Osteoblast (primary cell): Measurements from ENCODE around the gene ADPRS. TPM values are rescaled to one million over a fixed set of nuclear protein-coding genes. Genes with fewer than 3 reads are reported as not detected.

Experiments used
- DNase-seq: peaks from one replicate; pipeline ENCODE4 v3.0.0; 2011; ENCODE audit warnings: low spot score, mixed read lengths; ENCODE audit not compliant: insufficient read length; ENCODE audit errors: missing footprints
- H2AFZ ChIP-seq: 2 replicates; pipeline ENCODE4 v1.6.0; 2011; ENCODE audit warnings: mild to moderate bottlenecking, low read length
- H3K27ac ChIP-seq: 2 replicates; pipeline ENCODE4 v1.5.1; 2011; ENCODE audit warnings: mild to moderate bottlenecking, low read depth, low read length, moderate library complexity
- H3K27me3 ChIP-seq: 2 replicates; pipeline ENCODE4 v1.6.0; 2012; ENCODE audit warnings: mild to moderate bottlenecking, control low read depth, inconsistent platforms, low read length, moderate library complexity; ENCODE audit not compliant: insufficient read depth
- H3K36me3 ChIP-seq: 2 replicates; pipeline ENCODE4 v1.5.1; 2011; ENCODE audit warnings: mild to moderate bottlenecking, low read length, control low read depth, moderate library complexity; ENCODE audit not compliant: insufficient read depth
- H3K4me1 ChIP-seq: 2 replicates; pipeline ENCODE4 v1.5.1; 2011; ENCODE audit warnings: mild to moderate bottlenecking, low read length, control low read depth, moderate library complexity; ENCODE audit not compliant: insufficient read depth
- H3K4me2 ChIP-seq: 2 replicates; pipeline ENCODE4 v1.6.0; 2011; ENCODE audit warnings: mild to moderate bottlenecking, low read length; ENCODE audit not compliant: insufficient read depth
- H3K4me3 ChIP-seq: fragments of 200-600 bp; sonication (generic); 3 replicates; pipeline ENCODE4 v1.5.1; 2012; ENCODE audit warnings: mild to moderate bottlenecking, low read length, inconsistent platforms; ENCODE audit not compliant: insufficient read depth
- H3K79me2 ChIP-seq: 2 replicates; pipeline ENCODE4 v1.6.0; 2012; ENCODE audit warnings: mild to moderate bottlenecking, low read length, control low read depth, inconsistent platforms; ENCODE audit not compliant: insufficient read depth
- H3K9me3 ChIP-seq: 2 replicates; pipeline ENCODE4 v1.5.1; 2011; ENCODE audit warnings: low read depth, low read length, control low read depth
- H4K20me1 ChIP-seq: 2 replicates; pipeline ENCODE4 v1.6.0; 2012; ENCODE audit warnings: mild to moderate bottlenecking, low read length, control low read depth; ENCODE audit not compliant: insufficient read depth
- total RNA-seq: library from RNA; depleted of rRNA; stranded (reverse); fragments of >200 nt; gene quantifications from 2 replicates; pipeline ENCODE4 v1.2.3, GENCODE V29; 2012
- TF ChIP-seq, protein P1 (sequence below): IDR thresholded peaks from 2 replicates; pipeline ENCODE4 v1.5.1; 2011; ENCODE audit warnings: mild to moderate bottlenecking, low read depth, low read length, moderate library complexity; ENCODE audit errors: extremely low read depth

Gene ADPRS
- total RNA-seq, 1 donor: 24.2 TPM

DNA sequence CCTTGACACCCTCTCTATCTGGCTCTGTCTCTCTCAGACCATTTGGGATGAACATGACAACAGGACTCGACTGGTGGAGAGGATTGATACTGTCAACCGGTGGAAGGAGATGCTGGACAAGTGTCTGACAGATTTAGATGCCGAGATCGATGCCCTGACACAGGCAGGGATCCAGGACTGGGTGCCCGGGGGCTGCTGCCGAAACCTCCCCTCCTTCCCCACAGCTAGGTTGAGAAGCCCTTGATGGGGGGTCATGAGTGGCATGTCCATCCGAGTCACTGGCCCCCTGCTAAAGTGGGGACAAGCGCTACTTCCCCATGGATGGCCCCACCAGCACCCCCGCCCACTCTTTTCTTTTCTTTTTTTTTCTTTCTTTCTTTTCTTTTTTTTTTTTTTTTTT, 3.6 kb upstream of the ADPRS start:
- peak overlapping the region; percentile 94 for H3K4me2 ChIP-seq

DNA sequence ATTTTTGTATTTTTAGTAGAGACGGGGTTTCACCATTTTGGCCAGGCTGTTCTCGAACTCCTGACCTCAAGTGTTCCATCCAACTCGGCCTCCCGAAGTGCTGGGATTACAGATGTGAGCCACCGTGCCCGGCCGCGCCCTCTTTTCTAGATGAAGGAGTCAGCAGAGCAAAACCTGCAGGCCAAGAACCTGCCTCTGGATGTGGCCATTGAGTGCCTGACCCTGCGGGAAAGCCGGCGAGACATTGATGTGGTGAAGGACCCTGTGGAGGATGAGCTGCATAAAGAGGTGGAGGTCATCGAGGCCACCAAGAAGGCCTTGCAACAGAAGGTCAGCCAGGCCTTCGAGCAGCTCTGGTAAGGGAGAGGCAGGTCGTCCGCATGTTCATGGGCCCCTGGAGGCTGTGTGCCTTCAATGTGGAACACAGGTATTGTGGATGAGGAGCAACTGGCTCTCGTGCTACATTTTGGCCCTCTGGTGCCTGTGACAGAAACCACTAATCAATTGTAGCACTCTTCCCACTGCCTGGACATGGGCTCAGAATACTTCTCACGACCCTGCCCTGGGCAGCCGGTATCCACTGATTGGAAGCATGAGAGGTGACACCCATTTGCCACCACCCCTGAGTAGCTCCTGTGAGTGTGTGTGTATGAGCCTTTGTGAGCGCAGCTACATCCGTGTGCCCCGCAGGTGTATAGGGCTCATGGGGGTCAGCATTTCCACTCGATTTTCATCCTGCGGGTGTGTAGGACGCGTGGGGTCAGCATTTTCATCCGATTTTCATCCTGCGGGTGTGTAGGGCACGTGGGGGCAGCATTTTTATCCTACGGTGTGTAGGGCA, 2.8 kb upstream of the ADPRS start:
- no peak overlapping the region for H3K4me3 ChIP-seq
- H2AFZ ChIP-seq: no peak overlapping the region
- no peaks in the 10 kb centered on the region for H3K36me3 ChIP-seq
- H4K20me1 ChIP-seq: peaks cover 5% of the 10 kb centered on the region
- H3K4me2 ChIP-seq: no peak overlapping the region
- DNase-seq: peak; percentile 70
- H3K4me1 ChIP-seq: peaks cover 17% of the 10 kb centered on the region
- H3K79me2 ChIP-seq: peaks cover 19% of the 10 kb centered on the region
- no peaks in the 10 kb centered on the region for H3K9me3 ChIP-seq
- TF ChIP-seq, protein P1, sequence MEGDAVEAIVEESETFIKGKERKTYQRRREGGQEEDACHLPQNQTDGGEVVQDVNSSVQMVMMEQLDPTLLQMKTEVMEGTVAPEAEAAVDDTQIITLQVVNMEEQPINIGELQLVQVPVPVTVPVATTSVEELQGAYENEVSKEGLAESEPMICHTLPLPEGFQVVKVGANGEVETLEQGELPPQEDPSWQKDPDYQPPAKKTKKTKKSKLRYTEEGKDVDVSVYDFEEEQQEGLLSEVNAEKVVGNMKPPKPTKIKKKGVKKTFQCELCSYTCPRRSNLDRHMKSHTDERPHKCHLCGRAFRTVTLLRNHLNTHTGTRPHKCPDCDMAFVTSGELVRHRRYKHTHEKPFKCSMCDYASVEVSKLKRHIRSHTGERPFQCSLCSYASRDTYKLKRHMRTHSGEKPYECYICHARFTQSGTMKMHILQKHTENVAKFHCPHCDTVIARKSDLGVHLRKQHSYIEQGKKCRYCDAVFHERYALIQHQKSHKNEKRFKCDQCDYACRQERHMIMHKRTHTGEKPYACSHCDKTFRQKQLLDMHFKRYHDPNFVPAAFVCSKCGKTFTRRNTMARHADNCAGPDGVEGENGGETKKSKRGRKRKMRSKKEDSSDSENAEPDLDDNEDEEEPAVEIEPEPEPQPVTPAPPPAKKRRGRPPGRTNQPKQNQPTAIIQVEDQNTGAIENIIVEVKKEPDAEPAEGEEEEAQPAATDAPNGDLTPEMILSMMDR: no peak
- no peak overlapping the region for H3K27ac ChIP-seq
- no peaks in the 10 kb centered on the region for H3K27me3 ChIP-seq

More for the DNA sequence above, 3.6 kb upstream of the ADPRS start:
- peaks cover 1% of the 10 kb centered on the region for H4K20me1 ChIP-seq
- H3K36me3 ChIP-seq: no peaks in the 10 kb centered on the region
- H3K79me2 ChIP-seq: peaks cover 14% of the 10 kb centered on the region
- TF ChIP-seq, protein P1: no peak
- no peaks in the 10 kb centered on the region for H3K27me3 ChIP-seq
- peak; percentile 85 for DNase-seq
- H3K4me1 ChIP-seq: peaks cover 14% of the 10 kb centered on the region
- no peak overlapping the region for H3K27ac ChIP-seq
- no peak overlapping the region for H3K4me3 ChIP-seq
- no peak overlapping the region for H2AFZ ChIP-seq
- H3K9me3 ChIP-seq: no peaks in the 10 kb centered on the region

DNA sequence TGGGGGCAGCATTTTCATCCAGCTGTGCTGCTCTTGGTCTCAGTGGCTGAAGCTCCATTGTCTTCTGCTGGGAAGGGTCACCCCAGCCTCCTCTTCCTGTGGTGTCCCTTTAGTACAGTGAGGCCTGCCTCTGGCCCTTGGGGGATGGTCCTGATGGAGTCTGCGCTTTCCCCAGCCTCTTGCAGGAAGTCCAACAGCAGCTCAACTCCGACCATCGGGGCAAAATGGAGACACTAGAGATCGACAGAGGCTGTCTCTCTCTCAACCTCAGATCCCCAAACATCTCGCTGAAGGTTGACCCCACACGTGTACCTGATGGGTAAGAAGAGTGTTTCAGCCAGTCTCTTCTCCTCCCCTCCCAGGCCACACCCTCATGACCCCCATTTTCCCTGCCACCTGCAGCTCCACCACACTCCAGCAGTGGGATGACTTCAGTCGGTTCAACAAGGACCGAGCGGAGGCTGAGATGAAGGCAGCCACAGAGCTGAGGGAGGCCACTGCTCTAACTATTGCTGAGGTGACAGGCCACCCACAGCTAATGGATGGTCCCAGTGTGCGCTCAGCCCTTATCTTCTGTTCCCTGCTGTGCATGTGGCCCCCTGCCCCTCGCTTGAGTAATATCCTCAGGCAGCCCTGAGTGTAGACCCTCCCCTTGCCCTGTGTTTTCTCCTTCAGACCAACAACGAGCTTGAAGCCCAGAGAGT, 2.0 kb upstream of the ADPRS start:
- H3K4me1 ChIP-seq: peaks cover 17% of the 10 kb centered on the region
- no peak overlapping the region for H3K4me3 ChIP-seq
- TF ChIP-seq, protein P1: no peak
- peaks cover 27% of the 10 kb centered on the region for H3K79me2 ChIP-seq
- H4K20me1 ChIP-seq: peaks cover 5% of the 10 kb centered on the region
- no peaks in the 10 kb centered on the region for H3K27me3 ChIP-seq
- H3K36me3 ChIP-seq: peaks cover 8% of the 10 kb centered on the region
- peak; percentile 42 for DNase-seq
- H3K27ac ChIP-seq: no peak overlapping the region
- H3K4me2 ChIP-seq: no peak overlapping the region
- H3K9me3 ChIP-seq: no peaks in the 10 kb centered on the region
- H2AFZ ChIP-seq: no peak overlapping the region
